Activated naive CD4-positive, alpha-beta T cell treated with anti-CD3 and anti-CD28 coated beads for 36 hours (primary cell): ENCODE data around the gene PEMT. TPM values are rescaled to one million over a fixed set of nuclear protein-coding genes. Genes with fewer than 3 reads are reported as not detected.
A peak's percentile ranks its signal among the peaks of the same experiment; 100 is the strongest.

Source experiments
- CTCF ChIA-PET: fragments of 350-600 bp; sonication (Branson Sonifier 250); formaldehyde crosslinking; loops from one replicate; lab custom pipeline; 2021; ENCODE audit warnings: antibody characterized with exemption; lab: Charles Lee
- DNase-seq: peaks from one replicate; pipeline ENCODE4 v3.0.0-alpha.2; 2020
- H3K27ac Mint-ChIP-seq: one replicate; pipeline ENCODE4 v1.8.0; 2021; ENCODE audit warnings: mild to moderate bottlenecking, mixed read lengths
- H3K27me3 Mint-ChIP-seq: one replicate; pipeline ENCODE4 v1.8.0; 2021; ENCODE audit warnings: low read depth, mixed read lengths
- H3K36me3 Mint-ChIP-seq: one replicate; pipeline ENCODE4 v1.8.0; 2021; ENCODE audit warnings: low read depth, mixed read lengths
- H3K4me1 Mint-ChIP-seq: one replicate; pipeline ENCODE4 v1.8.0; 2021; ENCODE audit warnings: low read depth, mixed read lengths
- H3K4me3 Mint-ChIP-seq: one replicate; pipeline ENCODE4 v1.8.0; 2021; ENCODE audit warnings: mild to moderate bottlenecking, moderate library complexity, mixed read lengths
- H3K9me3 Mint-ChIP-seq: one replicate; pipeline ENCODE4 v1.8.0; 2021; ENCODE audit warnings: mixed read lengths
- intact Hi-C: fragments of 100-400 bp; cut with micrococcal nuclease; formaldehyde crosslinking; loops from one replicate; pipeline ENCODE4 v1.15.1; 2023
- total RNA-seq, 2 experiments: library from RNA; stranded (reverse); gene quantifications; one replicate each; pipeline ENCODE4 v1.2.3, GENCODE V29; 2021

The PEMT gene
- total RNA-seq, 2 experiments from 2014 or later = 33.7 to 35.6 TPM

GRCh38 chr17:17481860-17482259, 109.6 kb downstream of the PEMT start:
- Mint-ChIP-seq H3K27ac (no peak overlapping the region), H3K27me3 (no peaks in the 10 kb centered on the region), H3K36me3 (peaks cover 25% of the 10 kb centered on the region), H3K4me3 (no peak overlapping the region), H3K4me1 (peaks cover 61% of the 10 kb centered on the region), H3K9me3 (no peaks in the 10 kb centered on the region)
- CTCF ChIA-PET = interaction anchor here (2.0 kb wide), 1 partner anchor 15 kb away, joined by 6 read pairs; no protein-coding TSS in a partner anchor
- DNase-seq = no peak
- intact Hi-C loops = no loop called here

- no peak for DNase-seq
- Mint-ChIP-seq H3K9me3 (no peaks in the 10 kb centered on the region), H3K27ac (peak overlapping the region; percentile 65), H3K36me3 (peaks cover 24% of the 10 kb centered on the region), H3K4me1 (peaks cover 66% of the 10 kb centered on the region), H3K27me3 (no peaks in the 10 kb centered on the region), H3K4me3 (no peak overlapping the region)
- CTCF ChIA-PET = interaction anchor here (0.6 to 2.0 kb wide), 3 partner anchors 16 to 478 kb away, joined by 4 to 6 read pairs (median 6); no protein-coding TSS in a partner anchor
- intact Hi-C loops = no loop called here
Measured at GRCh38 chr17:17480593-17481148, 110.8 kb downstream of the PEMT start.

GRCh38 chr17:17479209-17479608, 112.3 kb downstream of the PEMT start:
- H3K27ac Mint-ChIP-seq = no peak overlapping the region
- H3K9me3 Mint-ChIP-seq = no peaks in the 10 kb centered on the region
- CTCF ChIA-PET = no interaction called here
- no peak for DNase-seq
- H3K4me3 Mint-ChIP-seq = no peak overlapping the region
- no peaks in the 10 kb centered on the region for H3K27me3 Mint-ChIP-seq
- H3K36me3 Mint-ChIP-seq = peaks cover 15% of the 10 kb centered on the region
- H3K4me1 Mint-ChIP-seq = peaks cover 58% of the 10 kb centered on the region
- intact Hi-C loops = loop anchor here (5.0 to 10.0 kb wide), 2 partner anchors 77 to 706 kb away; partner anchors contain the start of gene ALKBH5

- peaks cover 15% of the 10 kb centered on the region for H3K36me3 Mint-ChIP-seq
- intact Hi-C loops = loop anchor here (2.0 to 10.0 kb wide), 3 partner anchors 20 to 708 kb away; partner anchors contain the start of genes ALKBH5 and RASD1
- DNase-seq = peak; percentile 96
- peak within 1 kb of the TSS; percentile 75 for H3K27ac Mint-ChIP-seq
- no peaks in the 10 kb centered on the region for H3K9me3 Mint-ChIP-seq
- peak within 1 kb of the TSS; percentile 88 for H3K4me3 Mint-ChIP-seq
- no peaks in the 10 kb centered on the region for H3K27me3 Mint-ChIP-seq
- CTCF ChIA-PET = no interaction called here
- peaks cover 53% of the 10 kb centered on the region for H3K4me1 Mint-ChIP-seq
Measured at GRCh38 chr17:17476865-17477467, 114.5 kb downstream of the PEMT start, which contains the start of gene MED9. Gene MED9, plus strand, starts transcription at chr17:17477000. Its CDS starts 42 bp downstream, at chr17:17477042.

- H3K27me3 Mint-ChIP-seq = no peaks in the 10 kb centered on the region
- no peaks in the 10 kb centered on the region for H3K9me3 Mint-ChIP-seq
- intact Hi-C loops = loop anchor here (10.0 kb wide), 1 partner anchor 710 kb away; the partner anchor contains the start of gene ALKBH5
Measured at GRCh38 chr17:17474341-17474740, 117.2 kb downstream of the PEMT start.

DNA sequence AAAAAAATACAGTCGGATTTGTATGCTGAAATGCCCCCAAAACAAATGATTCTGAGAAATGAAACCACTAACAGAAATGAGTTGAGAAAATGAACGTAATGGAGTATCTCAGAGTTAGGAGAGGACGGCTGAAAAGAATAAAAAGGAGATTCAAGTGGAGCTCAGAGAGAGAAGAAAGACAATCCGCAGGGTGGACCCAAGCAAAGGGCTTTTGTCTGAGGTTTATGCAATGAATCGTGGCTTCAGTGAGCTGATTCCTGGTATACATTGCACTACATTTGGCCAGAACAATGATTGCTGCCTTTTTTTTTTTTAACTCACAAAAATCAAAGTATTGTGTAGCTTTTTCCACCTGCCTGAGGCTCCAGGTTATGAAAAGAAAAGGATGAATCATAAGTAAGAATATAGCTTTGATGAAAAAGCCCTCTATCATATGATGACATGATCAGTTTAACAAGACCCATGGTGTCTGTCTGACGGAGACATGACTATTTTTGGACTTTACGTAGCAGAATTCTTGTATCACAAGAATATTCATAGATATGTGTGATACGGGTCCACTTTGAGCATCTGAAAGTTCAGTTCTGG, 119.1 kb downstream of the PEMT start:
- Mint-ChIP-seq H3K27me3 (no peaks in the 10 kb centered on the region), H3K4me3 (no peak overlapping the region), H3K9me3 (no peaks in the 10 kb centered on the region), H3K27ac (no peak overlapping the region), H3K4me1 (peaks cover 15% of the 10 kb centered on the region), H3K36me3 (peaks cover 4% of the 10 kb centered on the region)
- CTCF ChIA-PET = interaction anchor here (0.6 to 1.1 kb wide), 3 partner anchors 14 to 117 kb away, joined by 4 to 5 read pairs (median 5); no protein-coding TSS in a partner anchor
- intact Hi-C loops = loop anchor here (10.0 kb wide), 1 partner anchor 712 kb away; the partner anchor contains the start of gene ALKBH5
- no peak for DNase-seq

More at GRCh38 chr17:17474341-17474740, 117.2 kb downstream of the PEMT start:
- peaks cover 30% of the 10 kb centered on the region for H3K4me1 Mint-ChIP-seq
- CTCF ChIA-PET = interaction anchor here (0.7 to 0.9 kb wide), 2 partner anchors 12 to 22 kb away, joined by 3 read pairs; no protein-coding TSS in a partner anchor
- no peak overlapping the region for H3K27ac Mint-ChIP-seq
- no peak for DNase-seq
- peaks cover 5% of the 10 kb centered on the region for H3K36me3 Mint-ChIP-seq
- H3K4me3 Mint-ChIP-seq = no peak overlapping the region

GRCh38 chr17:17469996-17470395, 121.5 kb downstream of the PEMT start:
- H3K36me3 Mint-ChIP-seq = no peaks in the 10 kb centered on the region
- CTCF ChIA-PET = no interaction called here
- DNase-seq = no peak
- H3K4me3 Mint-ChIP-seq = no peak overlapping the region
- no peaks in the 10 kb centered on the region for H3K27me3 Mint-ChIP-seq
- no peak overlapping the region for H3K27ac Mint-ChIP-seq
- H3K9me3 Mint-ChIP-seq = no peaks in the 10 kb centered on the region
- intact Hi-C loops = loop anchor here (10.0 kb wide), 1 partner anchor 715 kb away; the partner anchor contains the start of gene ALKBH5
- H3K4me1 Mint-ChIP-seq = peaks cover 7% of the 10 kb centered on the region

- H3K4me1 Mint-ChIP-seq = peaks cover 7% of the 10 kb centered on the region
- no peaks in the 10 kb centered on the region for H3K36me3 Mint-ChIP-seq
- intact Hi-C loops = no loop called here
- DNase-seq = no peak
- no peak overlapping the region for H3K4me3 Mint-ChIP-seq
- no peaks in the 10 kb centered on the region for H3K9me3 Mint-ChIP-seq
- H3K27ac Mint-ChIP-seq = no peak overlapping the region
- CTCF ChIA-PET = no interaction called here
- H3K27me3 Mint-ChIP-seq = no peaks in the 10 kb centered on the region
Measured at GRCh38 chr17:17469358-17469757, 122.2 kb downstream of the PEMT start.

- no peaks in the 10 kb centered on the region for H3K9me3 Mint-ChIP-seq
- no peak for DNase-seq
- peaks cover 7% of the 10 kb centered on the region for H3K4me1 Mint-ChIP-seq
- H3K27me3 Mint-ChIP-seq = no peaks in the 10 kb centered on the region
- no peak overlapping the region for H3K27ac Mint-ChIP-seq
- intact Hi-C loops = no loop called here
- no peaks in the 10 kb centered on the region for H3K36me3 Mint-ChIP-seq
- CTCF ChIA-PET = no interaction called here
- no peak overlapping the region for H3K4me3 Mint-ChIP-seq
Measured at GRCh38 chr17:17468217-17469010, 123.1 kb downstream of the PEMT start.

GRCh38 chr17:17467720-17468119, 123.8 kb downstream of the PEMT start:
- no peaks in the 10 kb centered on the region for H3K36me3 Mint-ChIP-seq
- CTCF ChIA-PET = interaction anchor here (1.0 to 1.1 kb wide), 2 partner anchors 28 to 113 kb away, joined by 3 to 5 read pairs; no protein-coding TSS in a partner anchor
- intact Hi-C loops = no loop called here
- peaks cover 4% of the 10 kb centered on the region for H3K4me1 Mint-ChIP-seq
- no peak overlapping the region for H3K27ac Mint-ChIP-seq
- H3K9me3 Mint-ChIP-seq = no peaks in the 10 kb centered on the region
- no peaks in the 10 kb centered on the region for H3K27me3 Mint-ChIP-seq
- H3K4me3 Mint-ChIP-seq = no peak overlapping the region
- no peak for DNase-seq

DNA sequence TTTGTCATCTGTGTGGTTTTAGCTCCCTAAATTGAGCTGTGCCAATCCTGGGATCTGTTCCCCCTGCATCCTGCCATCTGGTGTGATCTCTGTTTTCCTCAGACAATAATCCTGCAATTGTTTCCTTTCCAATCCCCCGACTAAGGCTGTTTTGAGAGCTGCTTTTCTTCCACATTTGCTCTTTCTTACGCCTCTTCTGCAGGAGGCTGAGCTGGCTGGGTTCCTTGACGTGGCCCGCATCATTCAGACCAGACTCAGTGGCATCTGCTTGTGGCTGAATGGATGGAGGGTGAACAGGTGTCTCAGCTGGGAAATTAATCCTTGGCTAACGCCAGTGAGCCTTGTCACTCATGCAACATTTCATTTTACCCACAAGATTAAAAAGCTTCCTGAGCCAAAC, 124.5 kb downstream of the PEMT start:
- Mint-ChIP-seq H3K4me3 (no peak overlapping the region), H3K9me3 (no peaks in the 10 kb centered on the region), H3K27me3 (no peaks in the 10 kb centered on the region), H3K4me1 (no peaks in the 10 kb centered on the region), H3K36me3 (no peaks in the 10 kb centered on the region), H3K27ac (no peak overlapping the region)
- CTCF ChIA-PET = interaction anchor here (0.6 to 1.1 kb wide), 3 partner anchors 27 to 212 kb away, joined by 3 to 5 read pairs (median 3); no protein-coding TSS in a partner anchor
- DNase-seq = no peak
- intact Hi-C loops = no loop called here
